Fibroblast of gingiva (primary cell): ENCODE data around the gene RNLS.
"Not testable (repeated sequence)": the region's sequence is repeated elsewhere in the genome, so short reads cannot be mapped to it uniquely, and the experiment has no call there.

Experiments
- DNase-seq: peaks from one replicate; pipeline ENCODE4 v3.0.0-alpha.2; 2011; ENCODE audit warnings: low read depth

The RNLS gene

DNA sequence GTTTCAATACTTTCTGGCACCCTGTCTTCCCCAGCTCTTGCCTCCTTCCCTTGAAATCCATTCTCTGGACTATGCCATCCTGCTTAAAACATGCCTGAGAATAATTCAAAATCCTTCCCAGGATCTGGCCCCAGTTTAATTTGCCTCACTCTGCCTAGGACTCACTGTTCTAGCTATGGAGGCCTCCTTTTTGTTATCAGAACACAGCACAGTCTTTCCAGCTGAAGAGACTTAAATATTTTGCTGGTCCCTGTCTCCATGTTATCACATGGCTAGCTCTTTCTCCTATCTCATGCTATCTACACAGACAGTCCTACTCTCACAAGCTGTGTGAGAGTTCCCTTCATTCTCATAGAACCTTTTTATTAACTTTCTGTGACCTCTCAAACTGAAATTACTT is 194.8 kb downstream of the RNLS start:
- no peak for DNase-seq

GRCh38 chr10:88386821-88387773 is 196.0 kb downstream of the RNLS start:
- DNase-seq, result peak; percentile 56

GRCh38 chr10:88386204-88386788 is 196.8 kb downstream of the RNLS start:
- DNase-seq, result peak; percentile 13

DNA sequence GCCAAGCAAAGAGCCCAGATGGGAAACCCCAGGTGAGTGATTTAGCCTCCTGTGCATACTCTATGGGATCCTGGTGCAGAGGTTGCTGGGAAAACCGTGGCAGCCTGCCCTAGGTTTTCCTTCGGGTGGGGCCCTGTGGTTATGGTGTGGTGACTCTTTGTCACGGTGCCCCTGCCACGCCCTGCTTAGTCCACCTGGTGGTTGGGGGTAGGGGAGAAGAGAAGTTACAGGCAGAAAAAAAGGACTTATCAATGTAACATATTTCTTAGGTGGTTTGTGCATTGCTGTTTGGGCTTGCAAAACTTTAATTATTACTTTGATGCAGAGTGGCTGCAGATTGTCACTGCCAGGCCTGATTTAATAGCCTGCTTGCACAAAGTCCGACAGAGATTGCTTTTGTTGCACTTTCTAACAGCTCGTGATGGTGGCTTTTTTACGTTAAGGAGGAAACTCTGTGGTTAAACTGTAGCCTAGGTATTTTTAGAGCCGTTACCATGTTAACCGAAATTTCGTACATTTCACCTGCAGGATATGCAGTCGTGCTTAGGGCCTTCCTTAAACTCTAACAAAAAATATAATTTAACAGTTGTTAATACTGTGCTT is 197.4 kb downstream of the RNLS start:
- DNase-seq, result no peak

GRCh38 chr10:88383276-88383675 is 199.8 kb downstream of the RNLS start:
- no peak for DNase-seq

DNA sequence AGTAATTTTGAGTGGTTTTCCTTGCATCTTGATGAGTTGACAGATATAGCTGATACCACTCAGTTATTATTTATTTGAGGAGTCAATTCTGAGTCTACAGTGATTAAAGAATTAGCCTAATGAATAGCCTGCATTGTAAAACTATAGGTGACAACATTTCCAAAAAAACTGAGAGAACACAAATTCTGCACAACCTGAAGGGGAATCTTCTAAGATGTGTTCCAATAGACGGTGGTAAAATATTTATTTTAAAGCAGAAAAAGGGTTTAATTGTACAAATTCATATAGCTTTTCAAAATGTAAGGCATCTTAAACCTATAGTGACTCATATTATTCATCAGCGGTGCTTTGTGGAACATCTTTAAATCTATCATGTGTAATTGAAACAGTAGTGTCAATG is 200.4 kb downstream of the RNLS start:
- no peak for DNase-seq

DNA sequence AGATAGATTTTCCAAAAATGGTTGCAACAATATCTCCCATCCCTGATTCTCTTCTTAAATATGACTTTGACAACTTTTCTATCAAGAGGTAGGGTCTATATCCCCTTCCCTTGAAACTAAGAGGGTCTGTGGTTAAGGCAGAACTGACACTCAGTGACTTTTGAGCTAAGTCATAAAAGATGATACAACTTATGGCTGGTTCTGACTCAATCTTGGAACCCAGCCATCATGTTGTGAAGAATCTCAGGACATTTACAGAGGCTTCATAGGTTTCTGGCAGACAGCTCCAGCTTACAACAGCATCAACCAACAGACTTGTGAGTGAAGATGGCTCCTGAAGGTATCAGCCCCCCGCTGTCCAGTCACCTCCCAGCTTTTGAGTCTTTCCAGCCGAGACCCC is 203.5 kb downstream of the RNLS start:
- DNase-seq, result peak; percentile 74

- DNase-seq, result no peak
These were observed 205.6 kb downstream of the RNLS start for GRCh38 chr10:88377510-88377909.

DNA sequence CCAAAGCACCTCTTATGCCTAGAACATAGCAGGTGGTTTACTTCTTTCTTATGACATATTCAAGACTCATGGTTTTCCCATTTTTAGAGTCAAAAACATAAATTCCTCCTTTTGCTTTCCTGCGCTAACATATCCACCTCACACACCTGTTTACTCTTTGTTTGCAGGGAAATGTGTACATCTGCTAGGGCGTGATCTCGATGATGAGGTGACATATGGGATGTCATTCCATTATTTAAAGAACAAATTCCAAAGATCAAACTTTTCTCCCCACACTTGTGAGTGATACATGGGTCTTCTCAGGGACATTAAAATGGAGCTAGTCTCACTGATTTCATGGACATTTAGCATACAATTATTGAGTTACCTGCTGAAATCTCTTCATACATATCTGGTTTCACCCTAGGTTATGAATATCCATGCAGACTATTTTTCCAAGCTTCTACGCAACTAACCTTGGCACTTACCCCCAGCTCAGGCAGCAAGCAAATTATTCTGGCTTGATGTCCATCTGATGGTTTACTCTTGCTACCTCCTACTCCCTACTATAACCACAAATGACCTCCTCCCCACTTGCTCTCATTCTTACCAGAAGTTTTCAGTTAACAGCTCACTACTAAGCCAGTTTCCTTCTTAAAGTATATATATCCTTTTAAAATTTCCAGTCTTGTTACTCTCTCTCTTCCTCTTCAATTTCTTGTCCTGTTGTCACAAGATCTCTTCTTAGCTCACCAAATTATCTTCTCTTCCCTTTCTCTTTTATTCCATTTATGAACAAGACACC is 208.5 kb downstream of the RNLS start:
- peak; percentile 3 for DNase-seq

GRCh38 chr10:88372881-88373592 is 210.1 kb downstream of the RNLS start:
- no peak for DNase-seq

DNA sequence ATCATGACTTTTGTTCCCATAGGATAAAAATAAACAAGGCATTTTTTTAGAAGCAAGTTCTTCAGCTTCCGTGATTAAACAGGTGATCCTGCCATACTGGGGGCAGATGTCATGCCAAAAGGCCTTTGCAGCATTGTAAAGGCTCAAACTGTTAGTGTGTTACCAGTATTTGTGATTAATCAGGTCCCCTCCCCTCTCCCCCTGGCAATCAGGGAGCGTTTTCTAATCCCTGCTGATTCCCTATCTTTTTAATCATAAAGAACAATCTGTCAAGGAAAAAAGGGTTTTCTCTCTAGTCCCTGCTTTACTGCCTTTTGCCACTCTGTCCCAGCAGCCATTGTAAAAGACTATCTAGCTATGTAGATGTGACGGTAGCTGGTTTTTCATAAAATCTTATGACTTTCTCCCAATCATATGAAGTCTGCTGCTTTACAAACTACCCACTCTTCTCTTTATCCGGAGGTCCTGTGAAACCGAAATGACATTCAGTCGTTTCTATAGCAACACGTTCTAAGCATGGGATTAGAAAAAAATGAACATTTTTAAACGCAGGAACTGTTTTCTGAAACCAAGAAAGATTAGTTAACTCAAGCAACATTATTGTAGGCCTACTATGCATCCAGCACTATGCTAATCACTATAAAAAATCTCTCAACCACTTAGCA is 210.9 kb downstream of the RNLS start:
- no peak for DNase-seq

DNA sequence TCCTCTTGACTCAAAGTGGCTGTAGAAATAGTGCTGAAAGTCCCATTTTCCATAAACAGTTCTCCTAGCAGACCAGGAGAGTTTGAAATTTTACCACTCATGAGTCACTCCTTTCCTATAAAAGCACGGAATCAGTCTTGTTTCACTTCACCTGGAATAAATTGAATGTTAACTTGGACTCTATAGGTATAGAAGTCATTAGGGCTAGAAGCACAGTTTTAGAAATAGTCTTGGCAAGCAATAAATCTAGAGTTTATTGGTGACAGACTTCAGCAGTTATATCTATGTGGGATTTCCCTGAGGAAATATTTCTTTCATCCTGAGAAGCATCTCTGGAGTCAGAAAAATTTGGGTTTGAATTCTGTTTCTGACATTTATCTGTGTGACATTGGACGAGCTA is 212.4 kb downstream of the RNLS start:
- no peak for DNase-seq

DNA sequence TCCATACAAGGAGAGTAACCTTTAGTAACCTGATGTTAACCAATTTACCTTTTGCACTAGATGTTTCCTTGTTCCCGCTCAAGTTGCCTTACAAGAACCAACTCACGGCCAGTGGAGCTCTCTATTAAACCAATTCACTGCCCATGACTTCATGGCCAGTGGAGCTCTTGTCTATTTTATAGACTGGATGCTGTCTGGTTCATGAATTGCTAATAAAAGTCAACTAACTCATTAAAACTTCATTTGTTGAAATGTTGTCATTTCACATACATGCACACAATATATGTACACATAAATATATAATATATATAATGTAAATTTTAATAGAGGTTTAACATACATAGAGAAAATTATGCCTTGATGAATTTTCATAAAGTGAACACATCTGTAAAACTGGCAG is 216.3 kb downstream of the RNLS start:
- DNase-seq, result no peak

DNA sequence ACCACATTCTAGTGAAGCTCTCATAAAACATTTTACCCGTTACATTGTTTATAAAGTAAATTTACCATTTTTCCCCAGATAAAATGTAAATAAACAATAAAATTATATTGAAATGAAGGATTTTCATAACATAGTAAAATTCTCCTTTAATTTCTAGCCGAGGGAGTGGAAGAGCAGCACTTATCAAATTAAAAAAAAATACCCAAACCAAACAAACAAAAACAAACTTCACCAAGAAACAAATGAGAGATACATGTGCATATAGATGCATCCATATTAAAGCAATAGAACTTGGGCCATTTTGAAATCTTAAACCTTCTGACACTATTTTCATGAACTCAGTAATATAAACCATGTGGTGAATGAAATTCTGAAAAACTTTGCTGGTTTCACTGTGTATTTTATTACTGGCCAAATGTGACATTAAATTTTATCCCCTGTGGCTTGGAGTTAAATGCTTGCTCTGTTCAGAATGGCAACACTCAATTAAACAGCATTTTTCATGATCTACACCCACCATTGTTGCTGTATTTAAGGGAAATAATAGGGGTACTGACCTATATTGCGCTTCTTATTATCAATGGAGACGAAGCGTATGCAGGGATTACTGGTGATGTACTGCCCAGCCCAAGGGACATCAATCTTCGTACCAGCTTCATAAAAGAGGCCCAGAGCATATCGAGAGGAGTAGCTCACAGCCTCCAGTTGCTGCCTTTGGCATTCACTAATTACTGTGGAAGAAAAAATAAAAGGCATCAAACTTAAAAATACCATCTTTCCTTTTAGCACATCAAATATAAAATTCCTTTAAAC is 220.9 kb downstream of the RNLS start:
- peak; percentile 46 for DNase-seq

GRCh38 chr10:88361494-88361893 is 221.6 kb downstream of the RNLS start:
- peak; percentile 7 for DNase-seq

GRCh38 chr10:88355750-88356149 is 227.4 kb downstream of the RNLS start:
- DNase-seq, result not testable (repeated sequence)

DNA sequence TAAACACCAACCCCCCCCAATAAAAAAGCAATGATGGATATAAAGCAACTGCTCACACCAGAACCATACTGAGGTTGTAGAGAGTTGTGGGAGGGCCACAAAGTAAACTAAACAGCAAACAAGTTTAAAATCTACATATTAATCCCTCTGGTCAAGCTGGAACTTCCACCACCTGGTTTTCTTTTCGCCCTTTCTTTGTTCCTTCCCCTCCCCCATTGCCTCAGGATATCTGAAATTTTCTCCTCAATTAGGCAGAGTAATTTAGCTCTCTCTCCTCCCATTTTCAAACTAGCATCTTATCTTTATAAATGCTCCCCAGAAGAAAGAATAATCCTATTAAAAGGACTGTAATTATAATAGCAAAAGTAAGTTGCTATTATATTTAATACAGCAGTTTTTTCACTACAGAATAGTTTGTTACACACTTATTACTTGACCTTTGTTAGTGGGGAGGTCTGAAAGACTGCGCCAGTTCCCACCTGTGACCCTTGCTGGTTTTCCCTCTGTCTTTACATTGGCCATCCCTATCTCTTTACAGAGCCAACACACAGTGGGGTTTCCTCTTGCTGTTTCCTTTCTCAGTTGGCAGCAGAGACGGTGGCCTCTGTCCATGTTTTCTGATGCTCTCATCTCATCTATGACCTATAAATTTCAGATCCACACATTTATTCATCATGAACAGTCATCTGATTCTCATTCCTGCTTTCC is 235.4 kb downstream of the RNLS start:
- no peak for DNase-seq

DNA sequence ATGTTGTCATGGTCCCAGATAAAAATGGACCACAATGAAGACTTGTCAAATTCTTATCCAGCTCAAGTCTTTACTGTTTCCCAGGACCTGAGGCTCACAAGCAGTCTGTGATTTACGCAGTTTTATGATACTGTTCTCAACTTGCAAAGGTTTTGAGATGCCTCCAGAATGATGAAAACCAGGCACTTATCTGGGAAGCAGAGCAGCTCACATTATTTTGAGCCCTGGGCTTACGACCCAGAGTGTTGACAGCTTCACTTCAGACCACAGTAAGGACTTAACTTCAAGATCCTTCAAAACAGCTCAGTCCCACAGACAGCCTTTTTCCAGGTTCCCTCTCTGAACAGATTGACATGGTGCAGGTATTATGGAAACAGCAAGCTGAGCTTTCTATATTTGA is 236.1 kb downstream of the RNLS start:
- no peak for DNase-seq

DNA sequence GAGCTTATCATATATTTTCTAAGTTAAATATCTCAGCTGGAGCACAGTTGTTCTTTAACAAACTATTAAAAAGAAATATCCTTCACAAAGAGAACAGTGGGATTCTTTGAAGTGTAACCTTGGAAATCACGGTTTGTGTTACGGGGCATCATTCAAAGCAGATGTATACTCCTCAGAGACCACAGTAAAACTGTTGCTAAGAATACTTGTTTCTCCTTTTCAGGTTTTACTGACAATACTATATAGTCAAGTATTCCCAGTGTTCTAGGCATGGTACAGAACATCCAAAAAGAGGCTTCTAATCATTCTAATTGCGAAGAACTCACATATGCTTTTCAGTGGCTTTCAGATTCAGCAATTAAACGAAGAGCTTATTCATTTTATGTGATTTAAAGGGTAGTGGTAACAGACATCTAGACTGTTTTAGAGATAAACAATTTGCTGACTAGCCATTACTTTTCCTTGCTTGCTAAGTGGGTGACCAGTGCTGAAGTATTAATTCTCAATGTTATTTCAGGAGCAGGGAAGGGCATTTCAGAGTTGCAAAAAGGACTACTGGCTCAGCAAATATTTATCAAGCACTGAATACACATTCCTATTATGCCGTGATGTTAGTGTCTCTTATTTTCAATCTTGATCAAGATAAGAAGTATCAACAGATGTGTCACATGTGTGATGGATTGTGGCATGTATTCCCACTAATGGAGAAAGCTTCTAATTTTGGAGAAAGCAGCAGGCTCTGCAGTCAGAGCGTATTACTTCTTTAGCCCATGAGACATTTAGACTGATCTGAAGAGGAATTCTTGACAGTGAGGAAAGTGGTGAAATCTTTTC is 236.8 kb downstream of the RNLS start:
- DNase-seq, result no peak
